Measurements from ENCODE around the gene SPAG16. TPM values are rescaled to one million over a fixed set of nuclear protein-coding genes. Genes with fewer than 3 reads are reported as not detected.

The SPAG16 gene
- total and polyA plus RNA-seq, 11 donors: 9.8 to 26.1 (median 15.2) TPM

DNA sequence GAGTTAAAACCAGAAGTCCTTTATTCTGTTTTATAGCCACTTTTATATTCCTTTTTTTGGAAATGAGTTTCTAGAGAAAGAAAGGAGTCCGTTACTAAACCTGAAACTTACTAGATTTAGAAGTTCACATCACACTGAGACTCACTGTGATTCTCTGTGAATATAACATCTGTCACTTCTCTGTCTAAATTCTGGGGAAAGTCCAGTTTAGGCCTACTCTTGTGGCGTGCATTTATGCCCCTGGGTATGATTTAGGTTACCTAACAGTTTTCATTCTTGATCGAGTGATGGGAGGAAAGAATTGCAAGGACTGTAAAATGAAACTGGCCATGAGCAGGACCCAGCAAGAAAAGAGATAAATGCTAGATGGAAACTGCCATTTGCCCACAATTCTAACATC, 449.6 kb downstream of the SPAG16 start:
- no peak for ATAC-seq
- H3K4me3 ChIP-seq: no peak overlapping the region
- no peak for TF ChIP-seq POLR2A (IDR thresholded peaks at IDR 0.05)
- TF ChIP-seq, protein P1, sequence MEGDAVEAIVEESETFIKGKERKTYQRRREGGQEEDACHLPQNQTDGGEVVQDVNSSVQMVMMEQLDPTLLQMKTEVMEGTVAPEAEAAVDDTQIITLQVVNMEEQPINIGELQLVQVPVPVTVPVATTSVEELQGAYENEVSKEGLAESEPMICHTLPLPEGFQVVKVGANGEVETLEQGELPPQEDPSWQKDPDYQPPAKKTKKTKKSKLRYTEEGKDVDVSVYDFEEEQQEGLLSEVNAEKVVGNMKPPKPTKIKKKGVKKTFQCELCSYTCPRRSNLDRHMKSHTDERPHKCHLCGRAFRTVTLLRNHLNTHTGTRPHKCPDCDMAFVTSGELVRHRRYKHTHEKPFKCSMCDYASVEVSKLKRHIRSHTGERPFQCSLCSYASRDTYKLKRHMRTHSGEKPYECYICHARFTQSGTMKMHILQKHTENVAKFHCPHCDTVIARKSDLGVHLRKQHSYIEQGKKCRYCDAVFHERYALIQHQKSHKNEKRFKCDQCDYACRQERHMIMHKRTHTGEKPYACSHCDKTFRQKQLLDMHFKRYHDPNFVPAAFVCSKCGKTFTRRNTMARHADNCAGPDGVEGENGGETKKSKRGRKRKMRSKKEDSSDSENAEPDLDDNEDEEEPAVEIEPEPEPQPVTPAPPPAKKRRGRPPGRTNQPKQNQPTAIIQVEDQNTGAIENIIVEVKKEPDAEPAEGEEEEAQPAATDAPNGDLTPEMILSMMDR (IDR thresholded peaks at IDR 0.05): no peak
- no peaks in the 10 kb centered on the region for H3K27me3 ChIP-seq
- peaks cover 0 to 3% (median 0%) of the 10 kb centered on the region in 12 donors for H3K9me3 ChIP-seq
- H3K27ac ChIP-seq: no peak overlapping the region
- WGBS, 4 donors: 63 to 77% (median 71%) methylated on average over 3 of the region's 3 CpGs
- DNase-seq: no peak
- H3K4me1 ChIP-seq: no peaks in the 10 kb centered on the region
- H3K36me3 ChIP-seq: no peaks in the 10 kb centered on the region
- intact Hi-C loops (cut with DNase I): no loop called here

DNA sequence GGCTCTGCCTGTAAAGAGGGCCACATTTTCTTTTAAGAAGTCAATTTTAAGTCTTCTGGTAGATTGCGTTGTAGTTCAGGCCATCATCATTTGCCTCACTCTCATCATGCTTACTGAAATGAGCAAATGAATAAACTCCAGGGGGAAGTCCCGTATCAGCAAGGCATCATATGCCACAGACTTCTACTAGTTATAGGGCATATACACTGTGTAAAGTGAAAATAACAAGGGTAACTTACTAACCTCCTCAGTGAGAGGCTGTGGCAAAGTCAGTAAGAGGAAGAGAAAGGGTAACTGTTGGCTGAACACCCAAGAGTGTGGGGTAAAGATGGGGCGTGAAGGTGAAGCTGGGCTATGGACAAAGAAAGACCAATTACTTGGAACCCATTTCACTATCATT, 456.2 kb downstream of the SPAG16 start:
- 83 to 90% (median 88%) methylated on average over 3 of the region's 3 CpGs for WGBS, 4 donors
- ATAC-seq: no peak
- H3K36me3 ChIP-seq: no peaks in the 10 kb centered on the region

DNA sequence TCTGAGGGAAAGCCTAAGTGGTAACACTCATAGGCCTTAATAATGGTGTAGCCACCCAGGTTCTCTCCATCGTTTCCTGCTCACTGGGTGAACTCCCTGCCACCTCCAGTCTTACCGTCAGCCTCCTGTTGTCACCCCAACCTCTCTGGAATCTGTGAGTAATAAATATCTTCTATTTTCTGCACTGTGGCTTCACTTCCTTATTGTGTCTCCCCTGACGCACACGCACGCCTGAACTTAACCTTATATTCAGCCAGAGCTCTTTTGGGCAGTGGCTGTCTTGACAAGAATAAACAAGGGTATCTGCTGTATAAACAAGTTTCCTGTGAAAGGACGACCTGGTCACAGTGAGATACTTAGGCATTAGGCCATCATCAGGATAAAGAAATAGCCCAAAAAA, 467.2 kb downstream of the SPAG16 start:
- no peak for DNase-seq
- H3K27me3 ChIP-seq: no peaks in the 10 kb centered on the region
- ATAC-seq: no peak
- intact Hi-C loops (cut with DNase I): no loop called here
- H3K36me3 ChIP-seq: no peaks in the 10 kb centered on the region
- H3K4me1 ChIP-seq: no peaks in the 10 kb centered on the region
- TF ChIP-seq, protein P1 (IDR thresholded peaks at IDR 0.05): no peak
- no peak for TF ChIP-seq POLR2A (IDR thresholded peaks at IDR 0.05)
- 59 to 70% (median 62%) methylated on average over 6 of the region's 6 CpGs for WGBS, 4 donors
- no peak overlapping the region for H3K27ac ChIP-seq
- H3K9me3 ChIP-seq: no peaks in the 10 kb centered on the region
- no peak overlapping the region for H3K4me3 ChIP-seq

More for the DNA sequence above, 456.2 kb downstream of the SPAG16 start:
- intact Hi-C loops (cut with DNase I): no loop called here
- no peaks in the 10 kb centered on the region for H3K27me3 ChIP-seq
- H3K4me3 ChIP-seq: no peak overlapping the region
- H3K4me1 ChIP-seq: no peaks in the 10 kb centered on the region
- H3K9me3 ChIP-seq: no peaks in the 10 kb centered on the region
- no peak overlapping the region for H3K27ac ChIP-seq
- DNase-seq: no peak
- TF ChIP-seq POLR2A (IDR thresholded peaks at IDR 0.05): no peak
- TF ChIP-seq, protein P1 (IDR thresholded peaks at IDR 0.05): no peak

DNA sequence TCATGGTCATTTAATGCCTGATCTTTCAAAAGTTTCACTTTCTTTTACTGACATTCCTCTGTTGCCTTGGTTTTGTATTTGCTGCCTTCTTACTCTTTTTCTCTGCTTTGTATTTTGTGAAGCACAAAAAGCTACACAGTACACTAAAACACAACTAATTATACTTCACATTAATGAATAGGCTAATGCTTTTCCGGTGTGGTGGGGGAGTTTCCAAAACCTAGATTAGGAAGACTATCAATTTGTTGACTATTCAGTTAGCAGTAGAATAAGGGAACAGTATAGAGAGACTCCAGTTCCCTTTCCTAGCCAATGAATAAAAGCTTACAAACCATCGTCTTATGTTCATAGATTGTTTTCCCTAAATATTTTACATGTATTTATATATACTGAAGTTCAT, 468.3 kb downstream of the SPAG16 start:
- no peaks in the 10 kb centered on the region for H3K36me3 ChIP-seq
- ATAC-seq (no peak), DNase-seq (no peak)
- no peaks in the 10 kb centered on the region for H3K9me3 ChIP-seq
- no peak overlapping the region for H3K4me3 ChIP-seq
- WGBS, 4 donors: 81 to 90% (median 85%) methylated on average over 2 of the region's 2 CpGs
- no peaks in the 10 kb centered on the region for H3K4me1 ChIP-seq
- intact Hi-C loops (cut with DNase I): no loop called here
- no peak for TF ChIP-seq POLR2A (IDR thresholded peaks at IDR 0.05)
- TF ChIP-seq, protein P1 (IDR thresholded peaks at IDR 0.05): no peak
- H3K27ac ChIP-seq: no peak overlapping the region
- H3K27me3 ChIP-seq: no peaks in the 10 kb centered on the region

Data from heart left ventricle (tissue), 16 donors.